GM12874 (cell line): ENCODE results near the gene EP300.

ENCODE experiments used
- TF ChIP-seq, protein P1 (sequence below): IDR thresholded peaks from 2 replicates; pipeline ENCODE4 v1.5.1; 2011; ENCODE audit warnings: low read depth, mild to moderate bottlenecking, control low read depth, low read length, moderate library complexity; ENCODE audit not compliant: insufficient read depth

Gene EP300

GRCh38 chr22:41076857-41077256 is 15.5 kb upstream of the EP300 start:
- TF ChIP-seq, protein P1, sequence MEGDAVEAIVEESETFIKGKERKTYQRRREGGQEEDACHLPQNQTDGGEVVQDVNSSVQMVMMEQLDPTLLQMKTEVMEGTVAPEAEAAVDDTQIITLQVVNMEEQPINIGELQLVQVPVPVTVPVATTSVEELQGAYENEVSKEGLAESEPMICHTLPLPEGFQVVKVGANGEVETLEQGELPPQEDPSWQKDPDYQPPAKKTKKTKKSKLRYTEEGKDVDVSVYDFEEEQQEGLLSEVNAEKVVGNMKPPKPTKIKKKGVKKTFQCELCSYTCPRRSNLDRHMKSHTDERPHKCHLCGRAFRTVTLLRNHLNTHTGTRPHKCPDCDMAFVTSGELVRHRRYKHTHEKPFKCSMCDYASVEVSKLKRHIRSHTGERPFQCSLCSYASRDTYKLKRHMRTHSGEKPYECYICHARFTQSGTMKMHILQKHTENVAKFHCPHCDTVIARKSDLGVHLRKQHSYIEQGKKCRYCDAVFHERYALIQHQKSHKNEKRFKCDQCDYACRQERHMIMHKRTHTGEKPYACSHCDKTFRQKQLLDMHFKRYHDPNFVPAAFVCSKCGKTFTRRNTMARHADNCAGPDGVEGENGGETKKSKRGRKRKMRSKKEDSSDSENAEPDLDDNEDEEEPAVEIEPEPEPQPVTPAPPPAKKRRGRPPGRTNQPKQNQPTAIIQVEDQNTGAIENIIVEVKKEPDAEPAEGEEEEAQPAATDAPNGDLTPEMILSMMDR: no peak

DNA sequence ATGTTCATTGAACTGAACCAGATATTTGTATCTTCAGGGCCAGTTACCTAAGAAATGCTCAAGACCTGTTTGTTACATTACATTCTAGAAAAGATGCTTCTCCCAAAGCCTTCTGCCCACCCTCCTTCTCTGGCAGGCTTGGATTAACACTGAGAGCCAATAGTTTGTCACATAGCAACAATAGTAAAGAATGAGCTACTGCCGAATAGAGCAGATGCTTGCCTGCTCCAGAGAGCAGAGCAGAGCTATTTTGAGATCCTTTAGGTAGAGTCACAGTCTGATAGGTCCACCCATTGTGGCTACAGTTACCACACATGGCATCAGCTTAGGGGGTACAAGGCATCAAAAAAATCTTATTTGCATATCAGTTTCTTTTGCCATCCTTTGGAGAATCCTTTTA is 13.5 kb upstream of the EP300 start:
- TF ChIP-seq, protein P1: no peak

GRCh38 chr22:41085842-41086241 is 6.5 kb upstream of the EP300 start:
- TF ChIP-seq, protein P1: no peak

DNA sequence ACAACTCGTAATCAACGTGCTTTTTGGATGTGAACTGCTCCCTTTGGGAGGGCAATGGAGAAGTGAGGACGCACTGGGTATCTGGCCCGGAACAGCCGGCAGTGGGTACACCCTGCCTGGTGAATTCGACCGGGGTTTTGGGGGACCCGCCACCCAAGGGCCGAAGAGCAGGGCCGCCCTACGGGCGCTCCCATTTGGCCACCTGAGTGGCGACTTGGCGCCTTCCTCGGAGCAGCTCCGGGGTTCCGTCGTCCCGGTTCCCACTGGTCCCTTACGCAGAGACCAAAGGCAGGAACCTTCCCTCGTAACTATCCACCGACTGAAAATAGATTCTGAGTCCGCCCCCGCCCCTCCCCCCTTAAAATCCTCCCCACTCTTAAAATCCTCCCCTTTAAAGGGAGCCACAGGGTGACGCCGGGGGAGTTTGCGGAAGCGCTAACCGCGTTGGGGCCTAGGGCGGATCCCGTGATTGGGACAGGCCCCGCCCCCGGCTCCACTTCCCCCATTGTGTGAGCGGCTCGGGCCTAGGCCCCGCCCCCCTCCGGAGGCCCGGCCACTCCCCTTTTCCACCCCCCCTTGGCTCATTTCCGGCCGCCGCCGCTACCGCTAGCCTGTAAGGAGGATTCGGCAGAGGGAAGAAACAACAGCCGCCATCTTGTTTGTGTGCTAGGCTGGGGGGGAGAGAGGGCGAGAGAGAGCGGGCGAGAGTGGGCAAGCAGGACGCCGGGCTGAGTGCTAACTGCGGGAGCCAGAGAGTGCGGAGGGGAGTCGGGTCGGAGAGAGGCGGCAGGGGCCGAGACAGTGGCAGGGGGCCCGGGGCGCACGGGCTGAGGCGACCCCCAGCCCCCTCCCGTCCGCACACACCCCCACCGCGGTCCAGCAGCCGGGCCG is 1.0 kb upstream of the EP300 start:
- TF ChIP-seq, protein P1: no peak

DNA sequence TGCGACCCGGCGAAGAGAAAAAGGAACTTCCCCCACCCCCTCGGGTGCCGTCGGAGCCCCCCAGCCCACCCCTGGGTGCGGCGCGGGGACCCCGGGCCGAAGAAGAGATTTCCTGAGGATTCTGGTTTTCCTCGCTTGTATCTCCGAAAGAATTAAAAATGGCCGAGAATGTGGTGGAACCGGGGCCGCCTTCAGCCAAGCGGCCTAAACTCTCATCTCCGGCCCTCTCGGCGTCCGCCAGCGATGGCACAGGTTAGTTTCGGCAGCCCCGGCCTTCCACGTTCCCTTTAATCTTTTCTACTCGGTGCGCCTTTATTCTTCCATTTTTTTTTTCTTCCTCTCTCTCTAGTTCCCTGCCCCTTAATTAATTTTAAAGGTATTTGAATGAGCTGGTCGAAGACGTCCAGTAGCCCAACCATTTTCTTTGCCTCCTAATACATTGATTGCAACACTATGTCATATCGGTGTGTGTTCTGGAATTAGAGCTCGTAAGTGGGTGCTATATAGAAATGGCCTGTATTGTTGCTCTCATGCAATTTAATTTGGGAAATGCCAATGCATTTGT is 537 bp downstream of the EP300 start:
- TF ChIP-seq, protein P1: no peak

- TF ChIP-seq, protein P1: no peak
Observed at GRCh38 chr22:41094041-41094593, 1.7 kb downstream of the EP300 start.

- TF ChIP-seq, protein P1: no peak
Observed at GRCh38 chr22:41096391-41096790, 4.0 kb downstream of the EP300 start.
